HEK293 (cell line): Measurements from ENCODE around the gene NECTIN4.

Experiments used
- GLI4 ChIP-seq: fragments of 450-650 bp; formaldehyde crosslinking; IDR thresholded peaks from 2 replicates; pipeline ENCODE4 v1.5.1; 2016; ENCODE audit warnings: missing biosample characterization, missing genetic modification characterization
- RBAK ChIP-seq: fragments of 450-650 bp; formaldehyde crosslinking; IDR thresholded peaks from 2 replicates; pipeline ENCODE4 v1.5.1; 2016; ENCODE audit warnings: missing biosample characterization, missing genetic modification characterization
- ZFHX2 ChIP-seq: fragments of 450-650 bp; formaldehyde crosslinking; conservative IDR thresholded peaks from 2 replicates; pipeline ENCODE4 v1.5.1; 2016; ENCODE audit warnings: missing biosample characterization, missing genetic modification characterization
- ZNF112 ChIP-seq: fragments of 450-650 bp; formaldehyde crosslinking; IDR thresholded peaks from 2 replicates; pipeline ENCODE4 v1.5.0; 2017; ENCODE audit warnings: missing biosample characterization, missing genetic modification characterization
- ZNF138 ChIP-seq: fragments of 450-650 bp; formaldehyde crosslinking; IDR thresholded peaks from 2 replicates; pipeline ENCODE4 v1.5.1; 2016; ENCODE audit warnings: missing biosample characterization, missing genetic modification characterization, borderline replicate concordance
- ZNF169 ChIP-seq: fragments of 450-650 bp; formaldehyde crosslinking; IDR thresholded peaks from 2 replicates; pipeline ENCODE4 v1.5.1; 2016; ENCODE audit warnings: missing biosample characterization, missing genetic modification characterization
- ZNF324 ChIP-seq: fragments of 450-650 bp; formaldehyde crosslinking; IDR thresholded peaks from 2 replicates; pipeline ENCODE4 v1.5.1; 2016; ENCODE audit warnings: missing biosample characterization, missing genetic modification characterization
- ZNF473 ChIP-seq: fragments of 450-650 bp; formaldehyde crosslinking; IDR thresholded peaks from 2 replicates; pipeline ENCODE4 v1.5.1; 2017; ENCODE audit warnings: missing biosample characterization, missing genetic modification characterization
- TF ChIP-seq, protein P1 (sequence below): fragments of 450-650 bp; formaldehyde crosslinking; IDR thresholded peaks from 2 replicates; pipeline ENCODE4 v1.5.1; 2016; ENCODE audit warnings: missing biosample characterization, missing genetic modification characterization
- TF ChIP-seq, protein P2 (sequence below): fragments of 450-650 bp; formaldehyde crosslinking; IDR thresholded peaks from 2 replicates; pipeline ENCODE4 v1.5.1; 2016; ENCODE audit warnings: missing biosample characterization, missing genetic modification characterization
- TF ChIP-seq, protein P3 (sequence below): fragments of 450-650 bp; formaldehyde crosslinking; IDR thresholded peaks from 2 replicates; pipeline ENCODE4 v1.5.1; 2016; ENCODE audit warnings: missing biosample characterization, missing genetic modification characterization
- TF ChIP-seq, protein P4 (sequence below): fragments of 450-650 bp; formaldehyde crosslinking; conservative IDR thresholded peaks from 2 replicates; pipeline ENCODE4 v1.5.1; 2016; ENCODE audit warnings: low read depth, missing biosample characterization, missing genetic modification characterization
- TF ChIP-seq, protein P5 (sequence below): fragments of 450-650 bp; formaldehyde crosslinking; IDR thresholded peaks from 2 replicates; pipeline ENCODE4 v1.5.1; 2016; ENCODE audit warnings: missing biosample characterization, missing genetic modification characterization
- TF ChIP-seq, protein P6 (sequence below): sonication (generic); formaldehyde crosslinking; IDR thresholded peaks from 2 replicates; pipeline ENCODE4 v1.8.1; 2022; ENCODE audit warnings: mild to moderate bottlenecking, moderate library complexity, missing genetic modification reagents

DNA sequence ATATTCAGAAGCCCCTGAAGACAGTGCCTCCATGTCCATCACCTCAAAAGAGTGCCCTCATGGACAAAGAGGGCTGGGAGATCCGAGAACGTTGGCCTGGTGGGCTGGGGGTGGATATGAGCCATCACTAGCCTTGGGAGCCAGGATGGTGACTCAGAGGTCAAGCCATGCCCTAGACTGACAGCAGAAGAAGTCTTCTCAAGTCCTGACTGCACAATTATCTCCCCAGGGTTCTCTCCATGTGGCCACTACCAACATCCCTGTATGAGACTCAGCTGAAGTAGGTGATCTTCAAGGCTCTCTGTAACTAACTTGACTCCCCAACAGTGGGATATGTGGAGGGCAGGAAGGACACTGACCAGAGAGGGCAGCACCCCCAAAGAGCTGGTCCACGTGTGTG, 36.5 kb downstream of the NECTIN4 start:
- TF ChIP-seq ZNF112 (tag by site-specific recombination) (no peak), RBAK (tag by site-specific recombination) (no peak), ZNF169 (tag by site-specific recombination) (no peak), ZFHX2 (tag by site-specific recombination) (no peak), GLI4 (tag by site-specific recombination) (no peak), ZNF138 (tag by site-specific recombination) (no peak), ZNF324 (tag by site-specific recombination) (no peak), ZNF473 (tag by site-specific recombination) (no peak)
- TF ChIP-seq, protein P1, sequence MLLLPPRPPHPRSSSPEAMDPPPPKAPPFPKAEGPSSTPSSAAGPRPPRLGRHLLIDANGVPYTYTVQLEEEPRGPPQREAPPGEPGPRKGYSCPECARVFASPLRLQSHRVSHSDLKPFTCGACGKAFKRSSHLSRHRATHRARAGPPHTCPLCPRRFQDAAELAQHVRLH (tag by site-specific recombination): no peak
- TF ChIP-seq, protein P2, sequence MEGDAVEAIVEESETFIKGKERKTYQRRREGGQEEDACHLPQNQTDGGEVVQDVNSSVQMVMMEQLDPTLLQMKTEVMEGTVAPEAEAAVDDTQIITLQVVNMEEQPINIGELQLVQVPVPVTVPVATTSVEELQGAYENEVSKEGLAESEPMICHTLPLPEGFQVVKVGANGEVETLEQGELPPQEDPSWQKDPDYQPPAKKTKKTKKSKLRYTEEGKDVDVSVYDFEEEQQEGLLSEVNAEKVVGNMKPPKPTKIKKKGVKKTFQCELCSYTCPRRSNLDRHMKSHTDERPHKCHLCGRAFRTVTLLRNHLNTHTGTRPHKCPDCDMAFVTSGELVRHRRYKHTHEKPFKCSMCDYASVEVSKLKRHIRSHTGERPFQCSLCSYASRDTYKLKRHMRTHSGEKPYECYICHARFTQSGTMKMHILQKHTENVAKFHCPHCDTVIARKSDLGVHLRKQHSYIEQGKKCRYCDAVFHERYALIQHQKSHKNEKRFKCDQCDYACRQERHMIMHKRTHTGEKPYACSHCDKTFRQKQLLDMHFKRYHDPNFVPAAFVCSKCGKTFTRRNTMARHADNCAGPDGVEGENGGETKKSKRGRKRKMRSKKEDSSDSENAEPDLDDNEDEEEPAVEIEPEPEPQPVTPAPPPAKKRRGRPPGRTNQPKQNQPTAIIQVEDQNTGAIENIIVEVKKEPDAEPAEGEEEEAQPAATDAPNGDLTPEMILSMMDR: no peak
- TF ChIP-seq, protein P3, sequence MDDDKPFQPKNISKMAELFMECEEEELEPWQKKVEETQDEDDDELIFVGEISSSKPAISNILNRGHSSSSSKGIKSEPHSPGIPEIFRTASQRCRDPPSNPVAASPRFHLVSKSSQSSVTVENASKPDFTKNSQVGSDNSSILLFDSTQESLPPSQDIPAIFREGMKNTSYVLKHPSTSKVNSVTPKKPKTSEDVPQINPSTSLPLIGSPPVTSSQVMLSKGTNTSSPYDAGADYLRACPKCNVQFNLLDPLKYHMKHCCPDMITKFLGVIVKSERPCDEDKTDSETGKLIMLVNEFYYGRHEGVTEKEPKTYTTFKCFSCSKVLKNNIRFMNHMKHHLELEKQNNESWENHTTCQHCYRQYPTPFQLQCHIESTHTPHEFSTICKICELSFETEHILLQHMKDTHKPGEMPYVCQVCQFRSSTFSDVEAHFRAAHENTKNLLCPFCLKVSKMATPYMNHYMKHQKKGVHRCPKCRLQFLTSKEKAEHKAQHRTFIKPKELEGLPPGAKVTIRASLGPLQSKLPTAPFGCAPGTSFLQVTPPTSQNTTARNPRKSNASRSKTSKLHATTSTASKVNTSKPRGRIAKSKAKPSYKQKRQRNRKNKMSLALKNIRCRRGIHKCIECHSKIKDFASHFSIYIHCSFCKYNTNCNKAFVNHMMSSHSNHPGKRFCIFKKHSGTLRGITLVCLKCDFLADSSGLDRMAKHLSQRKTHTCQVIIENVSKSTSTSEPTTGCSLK (tag by site-specific recombination): no peak
- TF ChIP-seq, protein P4, sequence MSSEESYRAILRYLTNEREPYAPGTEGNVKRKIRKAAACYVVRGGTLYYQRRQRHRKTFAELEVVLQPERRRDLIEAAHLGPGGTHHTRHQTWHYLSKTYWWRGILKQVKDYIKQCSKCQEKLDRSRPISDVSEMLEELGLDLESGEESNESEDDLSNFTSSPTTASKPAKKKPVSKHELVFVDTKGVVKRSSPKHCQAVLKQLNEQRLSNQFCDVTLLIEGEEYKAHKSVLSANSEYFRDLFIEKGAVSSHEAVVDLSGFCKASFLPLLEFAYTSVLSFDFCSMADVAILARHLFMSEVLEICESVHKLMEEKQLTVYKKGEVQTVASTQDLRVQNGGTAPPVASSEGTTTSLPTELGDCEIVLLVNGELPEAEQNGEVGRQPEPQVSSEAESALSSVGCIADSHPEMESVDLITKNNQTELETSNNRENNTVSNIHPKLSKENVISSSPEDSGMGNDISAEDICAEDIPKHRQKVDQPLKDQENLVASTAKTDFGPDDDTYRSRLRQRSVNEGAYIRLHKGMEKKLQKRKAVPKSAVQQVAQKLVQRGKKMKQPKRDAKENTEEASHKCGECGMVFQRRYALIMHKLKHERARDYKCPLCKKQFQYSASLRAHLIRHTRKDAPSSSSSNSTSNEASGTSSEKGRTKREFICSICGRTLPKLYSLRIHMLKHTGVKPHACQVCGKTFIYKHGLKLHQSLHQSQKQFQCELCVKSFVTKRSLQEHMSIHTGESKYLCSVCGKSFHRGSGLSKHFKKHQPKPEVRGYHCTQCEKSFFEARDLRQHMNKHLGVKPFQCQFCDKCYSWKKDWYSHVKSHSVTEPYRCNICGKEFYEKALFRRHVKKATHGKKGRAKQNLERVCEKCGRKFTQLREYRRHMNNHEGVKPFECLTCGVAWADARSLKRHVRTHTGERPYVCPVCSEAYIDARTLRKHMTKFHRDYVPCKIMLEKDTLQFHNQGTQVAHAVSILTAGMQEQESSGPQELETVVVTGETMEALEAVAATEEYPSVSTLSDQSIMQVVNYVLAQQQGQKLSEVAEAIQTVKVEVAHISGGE (tag by site-specific recombination): no peak
- TF ChIP-seq, protein P5, sequence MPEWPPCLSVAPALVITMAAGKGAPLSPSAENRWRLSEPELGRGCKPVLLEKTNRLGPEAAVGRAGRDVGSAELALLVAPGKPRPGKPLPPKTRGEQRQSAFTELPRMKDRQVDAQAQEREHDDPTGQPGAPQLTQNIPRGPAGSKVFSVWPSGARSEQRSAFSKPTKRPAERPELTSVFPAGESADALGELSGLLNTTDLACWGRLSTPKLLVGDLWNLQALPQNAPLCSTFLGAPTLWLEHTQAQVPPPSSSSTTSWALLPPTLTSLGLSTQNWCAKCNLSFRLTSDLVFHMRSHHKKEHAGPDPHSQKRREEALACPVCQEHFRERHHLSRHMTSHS (tag by site-specific recombination): no peak
- TF ChIP-seq, protein P6, sequence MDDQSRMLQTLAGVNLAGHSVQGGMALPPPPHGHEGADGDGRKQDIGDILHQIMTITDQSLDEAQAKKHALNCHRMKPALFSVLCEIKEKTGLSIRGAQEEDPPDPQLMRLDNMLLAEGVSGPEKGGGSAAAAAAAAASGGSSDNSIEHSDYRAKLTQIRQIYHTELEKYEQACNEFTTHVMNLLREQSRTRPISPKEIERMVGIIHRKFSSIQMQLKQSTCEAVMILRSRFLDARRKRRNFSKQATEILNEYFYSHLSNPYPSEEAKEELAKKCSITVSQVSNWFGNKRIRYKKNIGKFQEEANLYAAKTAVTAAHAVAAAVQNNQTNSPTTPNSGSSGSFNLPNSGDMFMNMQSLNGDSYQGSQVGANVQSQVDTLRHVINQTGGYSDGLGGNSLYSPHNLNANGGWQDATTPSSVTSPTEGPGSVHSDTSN: no peak
